ENCODE results near the gene ACP7.

DNA sequence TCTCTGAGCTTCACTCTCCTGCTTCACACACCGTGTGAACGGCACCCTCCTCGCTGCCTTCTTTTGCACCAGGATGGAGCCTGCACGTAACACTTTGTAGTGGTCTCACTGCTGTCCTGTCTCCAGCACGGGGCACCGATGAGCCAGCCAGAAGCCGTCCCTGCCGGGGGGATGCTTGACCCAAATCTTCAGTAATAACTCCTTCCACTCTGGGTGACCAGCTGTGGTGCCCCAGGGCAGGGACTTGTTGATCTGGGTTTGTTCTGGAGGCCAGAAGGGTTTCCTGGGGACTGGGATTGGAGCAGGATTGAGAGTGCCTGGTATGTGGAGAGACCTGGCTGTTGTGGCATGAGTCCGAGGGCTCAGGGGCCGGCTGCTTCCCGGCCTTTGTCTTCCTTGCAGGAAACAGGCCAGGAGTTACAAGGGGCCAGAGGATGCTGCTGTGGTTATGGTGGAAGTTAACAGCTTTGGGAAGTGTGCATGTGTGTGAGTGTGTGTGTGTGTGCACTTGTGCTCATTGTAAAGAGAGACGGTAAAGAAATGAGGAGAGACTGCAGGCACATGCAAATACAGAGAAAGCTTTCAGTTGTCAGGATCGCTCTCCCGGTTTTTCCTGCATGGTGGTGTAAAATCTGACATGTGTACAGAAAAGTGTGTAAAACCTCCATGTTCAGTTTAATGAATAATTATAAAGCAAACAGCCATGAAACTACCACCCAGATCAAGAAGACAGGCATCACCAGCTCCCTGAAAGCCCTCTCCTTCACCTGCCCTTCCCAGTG lies 60.3 kb downstream of the ACP7 start:
- TF ChIP-seq, protein P1, sequence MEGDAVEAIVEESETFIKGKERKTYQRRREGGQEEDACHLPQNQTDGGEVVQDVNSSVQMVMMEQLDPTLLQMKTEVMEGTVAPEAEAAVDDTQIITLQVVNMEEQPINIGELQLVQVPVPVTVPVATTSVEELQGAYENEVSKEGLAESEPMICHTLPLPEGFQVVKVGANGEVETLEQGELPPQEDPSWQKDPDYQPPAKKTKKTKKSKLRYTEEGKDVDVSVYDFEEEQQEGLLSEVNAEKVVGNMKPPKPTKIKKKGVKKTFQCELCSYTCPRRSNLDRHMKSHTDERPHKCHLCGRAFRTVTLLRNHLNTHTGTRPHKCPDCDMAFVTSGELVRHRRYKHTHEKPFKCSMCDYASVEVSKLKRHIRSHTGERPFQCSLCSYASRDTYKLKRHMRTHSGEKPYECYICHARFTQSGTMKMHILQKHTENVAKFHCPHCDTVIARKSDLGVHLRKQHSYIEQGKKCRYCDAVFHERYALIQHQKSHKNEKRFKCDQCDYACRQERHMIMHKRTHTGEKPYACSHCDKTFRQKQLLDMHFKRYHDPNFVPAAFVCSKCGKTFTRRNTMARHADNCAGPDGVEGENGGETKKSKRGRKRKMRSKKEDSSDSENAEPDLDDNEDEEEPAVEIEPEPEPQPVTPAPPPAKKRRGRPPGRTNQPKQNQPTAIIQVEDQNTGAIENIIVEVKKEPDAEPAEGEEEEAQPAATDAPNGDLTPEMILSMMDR (IDR thresholded peaks at IDR 0.05), result no peak
- no peak for TF ChIP-seq POLR2A (IDR thresholded peaks at IDR 0.05)

Data from adrenal gland (tissue), 5 donors.